GM12878 (cell line): ENCODE results near the gene CD248. TPM values are rescaled to one million over a fixed set of nuclear protein-coding genes. Genes with fewer than 3 reads are reported as not detected.
"Not testable (repeated sequence)": the region's sequence is repeated elsewhere in the genome, so short reads cannot be mapped to it uniquely, and the experiment has no call there.

Experiments used
- ATAC-seq: fragments of 200-7000 bp; cut with Tn5 transposase; 3 replicates; pipeline ENCODE4 v1.9.1; 2020; ENCODE audit warnings: mild to moderate bottlenecking, moderate library complexity
- BruUV-seq: library from RNA; stranded (reverse); fragments of 400-500 nt; replicated peaks from 2 replicates; lab custom pipeline; 2021; lab: Mats Ljungman, UMichigan
- CTCF ChIA-PET: fragments of 300-600 bp; sonication (Branson Sonifier 250); formaldehyde crosslinking; extraction: SDS; loops from one replicate; lab custom pipeline; 2021; ENCODE audit warnings: inconsistent platforms; lab: Yijun Ruan, JAX
- POLR2A ChIA-PET: fragments of 350-600 bp; formaldehyde crosslinking; extraction: SDS; loops from one replicate; lab custom pipeline; 2021; ENCODE audit warnings: inconsistent platforms; lab: Charles Lee
- RAD21 ChIA-PET: fragments of 300-600 bp; sonication (Branson Sonifier 250); formaldehyde crosslinking; loops from one replicate; lab custom pipeline; 2023; ENCODE audit warnings: antibody characterized with exemption; ENCODE audit not compliant: unreplicated experiment; lab: Charles Lee
- SMC1A ChIA-PET: fragments of 300-600 bp; sonication (Branson Sonifier 250); formaldehyde crosslinking; loops from one replicate; lab custom pipeline; 2023; ENCODE audit not compliant: unreplicated experiment, uncharacterized antibody; lab: Charles Lee
- DNase-seq: peaks from one replicate; pipeline ENCODE4 v3.0.0-alpha.2; 2011; ENCODE audit warnings: low read depth, low spot score
- FAIRE-seq: peaks from 3 replicates; lab custom pipeline; 2011; peaks lifted over from hg19 to GRCh38; lab: Jason Lieb, UNC
- H2AFZ ChIP-seq: 2 replicates; pipeline ENCODE4 v1.6.0; 2011; ENCODE audit warnings: low read depth, low read length, control low read depth; ENCODE audit not compliant: control insufficient read depth
- H3K27ac ChIP-seq: 2 replicates; pipeline ENCODE4 v1.5.1; 2011; ENCODE audit warnings: control low read depth; ENCODE audit not compliant: control insufficient read depth, insufficient read depth
- H3K27me3 ChIP-seq, 2 experiments: replicated peaks in 1 of 2; 2 replicates each; pipeline versions ENCODE4 v1.6.0 to v1.6.1; 2011; ENCODE audit warnings: low read length in 1 of 2; ENCODE audit not compliant: control insufficient read depth in 2 of 2, insufficient read depth in 2 of 2
- H3K36me3 ChIP-seq, 2 experiments: 2 replicates each; pipeline ENCODE4 v1.5.1; 2011; ENCODE audit warnings: low read length in 1 of 2; ENCODE audit not compliant: control insufficient read depth in 2 of 2, insufficient read depth in 2 of 2
- H3K4me1 ChIP-seq: 2 replicates; pipeline ENCODE4 v1.6.1; 2011; ENCODE audit warnings: mild to moderate bottlenecking, low read length, moderate library complexity, mixed read lengths; ENCODE audit not compliant: control insufficient read depth, insufficient read depth
- H3K4me2 ChIP-seq: 2 replicates; pipeline ENCODE4 v1.6.0; 2011; ENCODE audit warnings: control low read depth; ENCODE audit not compliant: control insufficient read depth, insufficient read depth
- H3K4me3 ChIP-seq: fragments of 200-600 bp; sonication (generic); 2 replicates; pipeline ENCODE4 v1.5.1; 2016
- H3K79me2 ChIP-seq: 2 replicates; pipeline ENCODE4 v1.6.0; 2011; ENCODE audit warnings: low read length; ENCODE audit not compliant: control insufficient read depth, insufficient read depth
- H3K9ac ChIP-seq: 2 replicates; pipeline ENCODE4 v1.8.0; 2011; ENCODE audit warnings: low read length, control low read depth, mixed read lengths; ENCODE audit not compliant: control insufficient read depth, insufficient read depth
- H3K9me3 ChIP-seq: replicated peaks from 3 replicates; pipeline ENCODE4 v1.5.1; 2011; ENCODE audit warnings: mild to moderate bottlenecking, low read length; ENCODE audit not compliant: control insufficient read depth, insufficient read depth
- H4K20me1 ChIP-seq: 2 replicates; pipeline ENCODE4 v1.6.0; 2011; ENCODE audit not compliant: control insufficient read depth, insufficient read depth
- CBX3 ChIP-seq: fragments of 200-600 bp; sonication (generic); IDR thresholded peaks from 2 replicates; pipeline ENCODE4 v1.6.1; 2016; ENCODE audit warnings: low read depth, borderline replicate concordance
- CTCF ChIP-seq, 3 experiments: IDR thresholded peaks in 2 of 3; conservative IDR thresholded peaks in 1 of 3; 2 replicates each; pipeline ENCODE4 v1.5.1; 2011; ENCODE audit warnings: low read depth in 3 of 3, low read length in 3 of 3, mild to moderate bottlenecking in 3 of 3, control low read depth in 2 of 3, moderate library complexity in 2 of 3, inconsistent platforms in 1 of 3, mixed read lengths in 1 of 3; ENCODE audit not compliant: control insufficient read depth in 2 of 3, insufficient read depth in 1 of 3; ENCODE audit errors: extremely low read depth in 1 of 3
- WGBS: methylation state at CpG from one replicate; pipeline ENCODE4 v1.1.6; 2016; ENCODE audit warnings: low lambda C conversion rate; ENCODE audit not compliant: insufficient replicate concordance, insufficient coverage; ENCODE audit errors: missing lambda C conversion rate; 5-methylcytosine and 5-hydroxymethylcytosine counted together
- in situ Hi-C: fragments of 300-500 bp; cut with MboI; formaldehyde crosslinking; loops from 9 replicates; pipeline ENCODE4 v1.14.3; 2018; ENCODE audit warnings: mixed read lengths
- intact Hi-C: fragments of 100-400 bp; cut with micrococcal nuclease; formaldehyde crosslinking; loops from one replicate; pipeline ENCODE4 v1.14.2; 2022; ENCODE audit not compliant: unreplicated experiment
- polyA plus RNA-seq, 11 experiments: library from polyadenylated mRNA; depleted of rRNA in 4 of 11; unstranded in 6 of 11; stranded (reverse) in 5 of 11; fragments of >200 nt; fragmentation: Nextera tagmentation in 4 of 11; fragmentation: Illumina TruSeq in 1 of 11; extraction: Ambion mirVana in 4 of 11; extraction: Trizol in 1 of 11; gene quantifications; 1 replicate in 1 of 11; 2 replicates in 10 of 11; pipeline versions ENCODE4 v1.2.1 to v1.2.3, GENCODE V29; 2011 to 2016; ENCODE audit warnings: inconsistent platforms in 2 of 11, missing spikeins in 2 of 11, low read depth in 1 of 11
- total RNA-seq, 4 experiments: library from RNA; depleted of rRNA in 3 of 4; stranded (reverse); fragments of >200 nt in 3 of 4; fragmentation: Illumina TruSeq in 1 of 4; extraction: Trizol in 1 of 4; gene quantifications; 2 replicates each; pipeline versions ENCODE4 v1.2.1 to v1.2.3, GENCODE V29; 2013 to 2021

CD248 gene
- total and polyA plus RNA-seq, 10 of the 15 experiments (the other 5 are each of a cell fraction or from before 2014, with no cell fraction given): 0.10 to 0.21 (median 0.20) TPM; not detected in 7

DNA sequence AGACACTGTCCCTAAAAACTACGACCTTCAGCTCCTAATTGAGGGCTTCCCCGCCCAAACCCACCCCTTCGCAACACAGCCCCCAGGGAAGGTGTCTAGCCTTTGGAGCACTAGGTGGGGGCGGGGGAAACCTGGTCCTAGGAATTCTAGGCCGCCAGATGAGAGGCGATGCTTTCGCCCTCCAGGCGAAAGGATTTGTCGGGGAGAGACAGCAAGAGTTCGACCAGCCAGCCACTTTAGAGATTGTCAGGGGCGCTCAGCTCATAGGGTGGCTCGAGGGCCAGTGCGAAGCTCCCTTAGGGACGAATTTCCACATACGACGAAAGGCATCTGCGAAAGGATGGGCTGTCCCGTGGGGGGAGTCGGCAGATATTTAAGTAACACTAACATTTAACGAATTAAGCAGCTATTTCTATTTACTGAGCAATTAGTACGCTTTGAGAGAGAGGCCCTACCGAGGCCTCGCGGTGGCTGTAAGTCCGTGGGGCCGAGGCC is 5.3 kb downstream of the CD248 start:
- DNase-seq (no peak), FAIRE-seq (no peak), ATAC-seq (no peak)
- ChIA-PET SMC1A (interaction anchor here (0.6 to 2.8 kb wide), 22 partner anchors 9 to 260 kb away, joined by 3 to 33 read pairs (median 5); partner anchors contain the start of genes MRPL11, NPAS4, RIN1 and SLC29A2), RAD21 (interaction anchor here (0.7 to 3.0 kb wide), 27 partner anchors 9 to 1042 kb away, joined by 3 to 49 read pairs (median 4); partner anchors contain the start of genes B4GAT1, MRPL11, PELI3 and POLD4), POLR2A (interaction anchor here (1.0 to 2.9 kb wide), 11 partner anchors 15 to 1042 kb away, joined by 3 to 19 read pairs (median 6); partner anchors contain the start of genes BRMS1, POLD4, RAB1B and RIN1), CTCF (interaction anchor here (0.5 to 6.3 kb wide), 32 partner anchors 9 to 805 kb away, joined by 3 to 166 read pairs (median 6); partner anchors contain the start of genes B4GAT1, BRMS1, DPP3 and MRPL11)
- H4K20me1 ChIP-seq: no peaks in the 10 kb centered on the region
- no peaks in the 10 kb centered on the region; the same call in 1 of the 2 replicates for H3K4me1 ChIP-seq
- peak overlapping the region; percentile 93 for H3K4me2 ChIP-seq
- 20% methylated on average over 25 of the region's 26 CpGs for WGBS
- H3K4me3 ChIP-seq: peak overlapping the region; percentile 66
- no peaks in the 10 kb centered on the region for H3K36me3 ChIP-seq
- peak in 1 of 3 experiments; percentile 93; a peak in 2 of 6 replicates for TF ChIP-seq CTCF (IDR thresholded peaks at IDR 0.05 in 2 of 3, conservative IDR thresholded peaks at IDR 0.05 in 1 of 3; ENCODE audit: control insufficient read depth in 2 of 3, extremely low read depth in 1 of 3, insufficient read depth in 1 of 3, low read depth in 3 of 3, low read length in 3 of 3)
- TF ChIP-seq CBX3: no peak
- peak overlapping the region; percentile 69 for H3K9ac ChIP-seq
- peak overlapping the region; percentile 55; the same call in 1 of the 2 replicates for H3K27ac ChIP-seq
- intact Hi-C loops (loop anchor here (2.0 kb wide), 1 partner anchor 77 kb away; no protein-coding TSS in a partner anchor), in situ Hi-C loops (no loop called here)
- H2AFZ ChIP-seq: peak overlapping the region; percentile 99
- H3K27me3 ChIP-seq: no peaks in the 10 kb centered on the region; a peak in 1 of 4 replicates
- H3K79me2 ChIP-seq: no peaks in the 10 kb centered on the region
- H3K9me3 ChIP-seq: no peaks in the 10 kb centered on the region
- no TSS peak for BruUV-seq

GRCh38 chr11:66310803-66311440 is 5.9 kb downstream of the CD248 start:
- H3K79me2 ChIP-seq, DNase-seq, H3K4me2 ChIP-seq, BruUV-seq, H3K4me1 ChIP-seq, FAIRE-seq, H4K20me1 ChIP-seq, H3K4me3 ChIP-seq, H3K9me3 ChIP-seq, H3K36me3 ChIP-seq, H3K9ac ChIP-seq, ATAC-seq, in situ Hi-C loops, H3K27me3 ChIP-seq, H2AFZ ChIP-seq, H3K27ac ChIP-seq: not testable (repeated sequence)
- RAD21 ChIA-PET: interaction anchor here (0.7 to 3.0 kb wide), 21 partner anchors 9 to 128 kb away, joined by 3 to 49 read pairs (median 6); partner anchors contain the start of genes B4GAT1, MRPL11, RIN1 and YIF1A
- CTCF ChIA-PET: interaction anchor here (0.5 to 6.3 kb wide), 31 partner anchors 9 to 806 kb away, joined by 3 to 166 read pairs (median 6); partner anchors contain the start of genes B4GAT1, BRMS1, DPP3 and MRPL11
- POLR2A ChIA-PET: interaction anchor here (1.0 to 2.9 kb wide), 8 partner anchors 16 to 75 kb away, joined by 3 to 19 read pairs (median 8); partner anchors contain the start of genes BRMS1, RIN1, SLC29A2 and YIF1A
- SMC1A ChIA-PET: interaction anchor here (0.6 to 2.8 kb wide), 19 partner anchors 9 to 260 kb away, joined by 3 to 33 read pairs (median 6); partner anchors contain the start of genes MRPL11, NPAS4, RIN1 and SLC29A2
- 86% methylated on average over 18 of the region's 18 CpGs for WGBS
- intact Hi-C loops: loop anchor here (2.0 kb wide), 1 partner anchor 78 kb away; no protein-coding TSS in a partner anchor
